SK-N-SH (cell line): Measurements from ENCODE around the gene CYP2W1. TPM values are rescaled to one million over a fixed set of nuclear protein-coding genes. Genes with fewer than 3 reads are reported as not detected.

Source experiments
- CTCF ChIA-PET: fragments of 300-600, 350-600 bp; formaldehyde crosslinking; extraction: SDS; loops from one replicate; lab custom pipeline; 2021; lab: Yijun Ruan, JAX
- POLR2A ChIA-PET: fragments of 350-600 bp; sonication (Branson Sonifier 250); formaldehyde crosslinking; extraction: SDS; loops from one replicate; lab custom pipeline; 2020; ENCODE audit warnings: antibody characterized with exemption, inconsistent platforms; lab: Yijun Ruan, JAX
- DNase-seq: peaks from one replicate; pipeline ENCODE4 v3.0.0; 2012
- H2AFZ ChIP-seq: fragments of 200-600 bp; sonication (generic); 2 replicates; pipeline ENCODE4 v1.8.1; 2016; ENCODE audit warnings: antibody characterized with exemption, mild to moderate bottlenecking, low read depth
- H3F3A ChIP-seq: fragments of 200-600 bp; sonication (generic); replicated peaks from 2 replicates; pipeline ENCODE3; 2016; ENCODE audit warnings: antibody characterized with exemption, mild to moderate bottlenecking; ENCODE audit not compliant: insufficient read depth
- H3K27ac ChIP-seq, 2 experiments: fragments of 200-500 bp in 1 of 2; fragments of 200-600 bp in 1 of 2; sonication (Bioruptor generic) in 1 of 2; sonication (generic), shearing (Covaris generic) in 1 of 2; 2 replicates each; pipeline versions ENCODE4 v1.5.1 to v1.6.1; 2014 to 2016; ENCODE audit warnings: low read depth in 2 of 2, inconsistent platforms in 1 of 2, low read length in 1 of 2, mild to moderate bottlenecking in 1 of 2, mixed read lengths in 1 of 2
- H3K27me3 ChIP-seq: fragments of 200-600 bp; sonication (generic), shearing (Covaris generic); 2 replicates; pipeline ENCODE4 v1.6.1; 2016; ENCODE audit warnings: mixed run types; ENCODE audit not compliant: insufficient read depth
- H3K36me3 ChIP-seq, 2 experiments: fragments of 200-500 bp in 1 of 2; fragments of 200-600 bp in 1 of 2; sonication (Bioruptor generic) in 1 of 2; sonication (generic) in 1 of 2; replicated peaks in 1 of 2; 2 replicates each; pipeline versions ENCODE3 to v1.5.1; 2014 to 2016; ENCODE audit warnings: low read length in 1 of 2, mild to moderate bottlenecking in 1 of 2; ENCODE audit not compliant: insufficient read depth in 2 of 2, control insufficient read depth in 1 of 2
- H3K4me1 ChIP-seq, 2 experiments: fragments of 200-500 bp in 1 of 2; fragments of 200-600 bp in 1 of 2; sonication (Bioruptor generic) in 1 of 2; sonication (generic), shearing (Covaris generic) in 1 of 2; 2 replicates each; pipeline versions ENCODE4 v1.5.1 to v1.6.1; 2014 to 2016; ENCODE audit warnings: low read depth in 1 of 2, low read length in 1 of 2, mixed run types in 1 of 2; ENCODE audit not compliant: insufficient read depth in 2 of 2, control insufficient read depth in 1 of 2
- H3K4me2 ChIP-seq: fragments of 200-600 bp; sonication (generic), shearing (Covaris generic); 2 replicates; pipeline ENCODE4 v1.6.1; 2017; ENCODE audit warnings: mixed run types
- H3K4me3 ChIP-seq, 2 experiments: fragments of 200-500 bp in 1 of 2; fragments of 200-600 bp in 1 of 2; sonication (Bioruptor generic) in 1 of 2; sonication (generic), shearing (Covaris generic) in 1 of 2; 2 replicates each; pipeline versions ENCODE4 v1.5.1 to v1.8.1; 2014 to 2016; ENCODE audit warnings: low read depth in 2 of 2, inconsistent platforms in 1 of 2, low read length in 1 of 2, mild to moderate bottlenecking in 1 of 2, mixed read lengths in 1 of 2, moderate library complexity in 1 of 2
- H3K79me2 ChIP-seq: fragments of 200-600 bp; sonication (generic); 2 replicates; pipeline ENCODE4 v1.8.1; 2017; ENCODE audit warnings: mild to moderate bottlenecking; ENCODE audit not compliant: insufficient read depth
- H3K9ac ChIP-seq: fragments of 200-600 bp; sonication (generic); 2 replicates; pipeline ENCODE4 v1.6.1; 2017; ENCODE audit warnings: mixed run types
- H3K9me2 ChIP-seq: fragments of 200-600 bp; sonication (generic); 2 replicates; pipeline ENCODE4 v1.6.1; 2017; ENCODE audit warnings: mixed run types
- H3K9me3 ChIP-seq: fragments of 200-600 bp; sonication (generic); 2 replicates; pipeline ENCODE4 v1.6.1; 2017; ENCODE audit warnings: mixed run types, mild to moderate bottlenecking, moderate library complexity
- H4K20me1 ChIP-seq: fragments of 200-600 bp; sonication (generic); 2 replicates; pipeline ENCODE4 v1.6.1; 2017; ENCODE audit warnings: mild to moderate bottlenecking, mixed run types; ENCODE audit not compliant: insufficient read depth
- CTCF ChIP-seq: fragments of 200-600 bp; sonication (generic); IDR thresholded peaks from 2 replicates; pipeline ENCODE4 v1.6.1; 2017; ENCODE audit warnings: antibody characterized with exemption, mild to moderate bottlenecking, moderate library complexity
- EP300 ChIP-seq, 2 experiments: IDR thresholded peaks; 2 replicates each; pipeline versions ENCODE4 v1.4.0 to v1.6.1; 2012; ENCODE audit warnings: borderline replicate concordance in 1 of 2, low read depth in 1 of 2, low read length in 1 of 2
- FOXJ3 ChIP-seq: sonication (generic); formaldehyde crosslinking; IDR thresholded peaks from 2 replicates; pipeline ENCODE4 v1.5.1; 2020; ENCODE audit warnings: mild to moderate bottlenecking, missing genetic modification reagents
- GABPA ChIP-seq: IDR thresholded peaks from 2 replicates; pipeline ENCODE4 v1.4.0; 2012; ENCODE audit warnings: low read depth, mild to moderate bottlenecking
- IRF3 ChIP-seq: fragments of 150-350 bp; IDR thresholded peaks from 2 replicates; pipeline ENCODE4 v1.6.1; 2016; ENCODE audit warnings: mild to moderate bottlenecking, low read depth, low read length
- MEF2A ChIP-seq: IDR thresholded peaks from 2 replicates; pipeline ENCODE4 v1.4.0; 2012; ENCODE audit warnings: low read depth, borderline replicate concordance
- MXI1 ChIP-seq: IDR thresholded peaks from 2 replicates; pipeline ENCODE4 v1.6.1; 2012; ENCODE audit warnings: mild to moderate bottlenecking, low read depth, low read length, improper control_type of control experiment
- NRF1 ChIP-seq: IDR thresholded peaks from 2 replicates; pipeline ENCODE4 v1.6.1; 2012; ENCODE audit warnings: low read depth, mild to moderate bottlenecking, low read length
- POLR2AphosphoS5 ChIP-seq: IDR thresholded peaks from 2 replicates; pipeline ENCODE4 v1.6.1; 2012; ENCODE audit warnings: low read depth, low read length
- RAD21 ChIP-seq: IDR thresholded peaks from 2 replicates; pipeline ENCODE4 v1.6.1; 2012; ENCODE audit warnings: mild to moderate bottlenecking, low read length
- RCOR1 ChIP-seq: fragments of 150-350 bp; IDR thresholded peaks from 2 replicates; pipeline ENCODE4 v1.6.1; 2017; ENCODE audit warnings: antibody characterized with exemption, low read length
- SMC3 ChIP-seq: IDR thresholded peaks from 2 replicates; pipeline ENCODE4 v1.6.1; 2012; ENCODE audit warnings: low read depth, low read length, improper control_type of control experiment
- ZBTB33 ChIP-seq: IDR thresholded peaks from 2 replicates; pipeline ENCODE4 v1.4.0; 2012; ENCODE audit warnings: low read depth, borderline replicate concordance
- WGBS: methylation state at CpG from one replicate; pipeline ENCODE4 v1.1.6; 2017; ENCODE audit warnings: low lambda C conversion rate; 5-methylcytosine and 5-hydroxymethylcytosine counted together
- polyA plus RNA-seq, 3 experiments: library from polyadenylated mRNA; depleted of rRNA; stranded (reverse); fragments of >200 nt; gene quantifications; 2 replicates each; pipeline ENCODE4 v1.2.3, GENCODE V29; 2012
- TF ChIP-seq, protein P1 (sequence below): IDR thresholded peaks from 2 replicates; pipeline ENCODE4 v1.6.1; 2012; ENCODE audit warnings: mild to moderate bottlenecking, low read depth, low read length, moderate library complexity

CYP2W1 gene
- polyA plus RNA-seq, 1 of the 3 experiments (the other 2 are of a cell fraction): 0.10 TPM

- ChIA-PET POLR2A (no interaction called here), CTCF (interaction anchor here (1.0 to 4.8 kb wide), 4 partner anchors 24 to 65 kb away, joined by 4 to 44 read pairs (median 14); partner anchors contain the start of gene GPR146)
- Histone ChIP-seq H3F3A (no peaks in the 10 kb centered on the region), H3K4me3 (no peak overlapping the region), H3K27me3 (no peaks in the 10 kb centered on the region), H3K4me2 (no peak overlapping the region), H3K79me2 (peaks cover 78% of the 10 kb centered on the region), H3K9ac (no peak overlapping the region), H3K36me3 (peaks cover 38 to 39% of the 10 kb centered on the region in 2 experiments), H3K9me3 (no peaks in the 10 kb centered on the region), H3K27ac (no peak overlapping the region), H4K20me1 (peaks cover 94% of the 10 kb centered on the region), H2AFZ (no peak overlapping the region), H3K9me2 (no peaks in the 10 kb centered on the region), H3K4me1 (no peaks in the 10 kb centered on the region; a peak in 1 of 4 replicates)
- DNase-seq: no peak
- TF ChIP-seq, protein P1, sequence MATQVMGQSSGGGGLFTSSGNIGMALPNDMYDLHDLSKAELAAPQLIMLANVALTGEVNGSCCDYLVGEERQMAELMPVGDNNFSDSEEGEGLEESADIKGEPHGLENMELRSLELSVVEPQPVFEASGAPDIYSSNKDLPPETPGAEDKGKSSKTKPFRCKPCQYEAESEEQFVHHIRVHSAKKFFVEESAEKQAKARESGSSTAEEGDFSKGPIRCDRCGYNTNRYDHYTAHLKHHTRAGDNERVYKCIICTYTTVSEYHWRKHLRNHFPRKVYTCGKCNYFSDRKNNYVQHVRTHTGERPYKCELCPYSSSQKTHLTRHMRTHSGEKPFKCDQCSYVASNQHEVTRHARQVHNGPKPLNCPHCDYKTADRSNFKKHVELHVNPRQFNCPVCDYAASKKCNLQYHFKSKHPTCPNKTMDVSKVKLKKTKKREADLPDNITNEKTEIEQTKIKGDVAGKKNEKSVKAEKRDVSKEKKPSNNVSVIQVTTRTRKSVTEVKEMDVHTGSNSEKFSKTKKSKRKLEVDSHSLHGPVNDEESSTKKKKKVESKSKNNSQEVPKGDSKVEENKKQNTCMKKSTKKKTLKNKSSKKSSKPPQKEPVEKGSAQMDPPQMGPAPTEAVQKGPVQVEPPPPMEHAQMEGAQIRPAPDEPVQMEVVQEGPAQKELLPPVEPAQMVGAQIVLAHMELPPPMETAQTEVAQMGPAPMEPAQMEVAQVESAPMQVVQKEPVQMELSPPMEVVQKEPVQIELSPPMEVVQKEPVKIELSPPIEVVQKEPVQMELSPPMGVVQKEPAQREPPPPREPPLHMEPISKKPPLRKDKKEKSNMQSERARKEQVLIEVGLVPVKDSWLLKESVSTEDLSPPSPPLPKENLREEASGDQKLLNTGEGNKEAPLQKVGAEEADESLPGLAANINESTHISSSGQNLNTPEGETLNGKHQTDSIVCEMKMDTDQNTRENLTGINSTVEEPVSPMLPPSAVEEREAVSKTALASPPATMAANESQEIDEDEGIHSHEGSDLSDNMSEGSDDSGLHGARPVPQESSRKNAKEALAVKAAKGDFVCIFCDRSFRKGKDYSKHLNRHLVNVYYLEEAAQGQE: no peak
- TF ChIP-seq CTCF: peak; percentile 35
- WGBS: 81% methylated on average over 4 of the region's 7 CpGs
Measured at GRCh38 chr7:1020849-1021251, 37.9 kb downstream of the CYP2W1 start.

DNA sequence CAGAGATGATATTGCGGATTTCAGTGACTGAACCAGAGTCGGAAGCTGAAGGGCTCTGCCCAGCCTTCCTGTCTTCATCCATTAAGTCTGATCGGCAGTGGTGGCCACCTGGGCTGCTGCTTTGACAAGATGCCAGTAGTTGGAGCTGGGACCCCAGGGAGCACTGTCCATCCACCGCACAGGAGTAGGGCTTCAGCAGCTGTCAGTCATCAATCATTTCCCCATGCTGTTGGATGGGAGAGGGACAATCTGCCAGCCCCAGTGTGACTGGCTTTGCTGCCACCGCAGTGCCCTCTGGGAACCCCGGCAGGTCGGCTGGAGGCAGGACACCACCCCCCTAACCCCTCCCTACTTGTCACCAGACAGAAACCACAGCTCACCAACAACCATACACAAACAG lies 38.4 kb downstream of the CYP2W1 start:
- Histone ChIP-seq H4K20me1 (peaks cover 96% of the 10 kb centered on the region), H3F3A (no peaks in the 10 kb centered on the region), H3K9ac (no peak overlapping the region), H3K36me3 (peaks cover 38 to 44% of the 10 kb centered on the region in 2 experiments), H3K9me3 (no peaks in the 10 kb centered on the region), H3K4me2 (no peak overlapping the region), H3K4me3 (no peak overlapping the region), H3K79me2 (peaks cover 83% of the 10 kb centered on the region), H3K4me1 (0 out of 4 replicates have a peak, but pooled peaks cover 0 to under 1% of the 10 kb centered on the region in 2 experiments), H3K27ac (no peak overlapping the region), H2AFZ (no peak overlapping the region), H3K27me3 (no peaks in the 10 kb centered on the region), H3K9me2 (no peaks in the 10 kb centered on the region)
- TF ChIP-seq MEF2A (no peak), NRF1 (no peak), MXI1 (no peak), GABPA (no peak), SMC3 (no peak), RCOR1 (no peak), IRF3 (no peak), EP300 (IDR thresholded peaks at IDR 0.05; ENCODE audit: borderline replicate concordance in 1 of 2, low read depth in 1 of 2, low read length in 1 of 2) (no peak), ZBTB33 (no peak), FOXJ3 (CRISPR knock-in tag) (no peak), RAD21 (no peak), POLR2AphosphoS5 (no peak)
- ChIA-PET POLR2A (no interaction called here), CTCF (interaction anchor here (1.0 to 4.8 kb wide), 4 partner anchors 28 to 66 kb away, joined by 3 to 44 read pairs (median 12); partner anchors contain the start of gene GPER1)
- 99% methylated on average over 7 of the region's 7 CpGs for WGBS
- no peak for DNase-seq
